GM18505 (cell line): ENCODE data around the gene HCFC1R1.
A peak's percentile ranks its signal among the peaks of the same experiment; 100 is the strongest.
"Not testable (repeated sequence)": the region's sequence is repeated elsewhere in the genome, so short reads cannot be mapped to it uniquely, and the experiment has no call there.

ENCODE experiments used
- ATAC-seq: cut with Tn5 transposase; IDR thresholded peaks from one replicate; pipeline ENCODE4 v1.9.1; 2021; ENCODE audit not compliant: unreplicated experiment
- POLR2A ChIP-seq: IDR thresholded peaks from 4 replicates; pipeline ENCODE4 v1.6.1; 2011; ENCODE audit warnings: borderline replicate concordance; ENCODE audit not compliant: insufficient read depth, insufficient read length; ENCODE audit errors: extremely low read depth

The HCFC1R1 gene, protein sequence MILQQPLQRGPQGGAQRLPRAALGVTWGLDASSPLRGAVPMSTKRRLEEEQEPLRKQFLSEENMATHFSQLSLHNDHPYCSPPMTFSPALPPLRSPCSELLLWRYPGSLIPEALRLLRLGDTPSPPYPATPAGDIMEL

DNA sequence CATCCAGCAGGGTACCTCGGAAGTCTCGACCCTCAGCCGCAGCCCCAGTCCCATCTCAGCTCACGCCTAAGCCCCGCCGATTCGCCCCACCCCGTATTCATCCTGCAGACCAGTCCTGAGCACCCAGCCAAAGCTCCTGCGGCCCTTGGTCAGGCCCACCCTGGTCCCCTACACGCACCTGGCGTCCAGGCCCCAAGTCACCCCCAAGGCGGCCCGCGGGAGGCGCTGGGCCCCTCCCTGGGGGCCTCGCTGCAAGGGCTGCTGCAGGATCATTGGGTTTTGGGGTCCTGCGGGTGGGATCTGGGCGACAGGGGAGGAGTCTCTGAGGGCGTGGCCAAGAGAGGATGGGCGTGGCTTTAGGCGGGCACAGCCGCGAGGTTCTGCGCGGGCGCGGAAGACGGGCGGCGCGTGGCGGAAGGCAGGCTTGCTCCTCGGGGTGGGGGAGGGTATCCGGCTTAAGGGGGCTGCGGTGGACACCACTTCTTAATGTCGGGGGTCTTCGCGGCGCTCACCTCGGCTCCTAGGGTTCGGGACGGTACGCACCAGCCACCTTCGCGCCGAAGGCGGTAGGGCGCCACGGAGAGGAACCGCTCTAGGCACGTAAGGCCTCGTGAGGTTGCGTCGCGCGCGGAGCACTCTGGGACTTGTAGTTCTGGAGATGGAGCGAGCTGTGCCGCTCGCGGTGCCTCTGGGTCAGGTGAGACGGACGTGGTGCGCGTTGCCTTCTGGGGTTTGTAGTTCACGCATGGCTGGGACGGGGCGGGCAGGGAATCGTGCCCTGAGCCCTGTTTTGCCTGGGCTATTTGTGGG lies at the start of gene HCFC1R1, which contains the start of gene THOC6:
TSS of gene HCFC1R1 (minus strand) at position 274 of the 810 bp plus-strand sequence. CDS start at position 273, 1 bp downstream.
TSS of gene THOC6 (plus strand) at position 367 of the 810 bp plus-strand sequence. CDS start at position 659, 292 bp downstream.
- peak; percentile 86 for TF ChIP-seq POLR2A
- peak; percentile 68 for ATAC-seq

DNA sequence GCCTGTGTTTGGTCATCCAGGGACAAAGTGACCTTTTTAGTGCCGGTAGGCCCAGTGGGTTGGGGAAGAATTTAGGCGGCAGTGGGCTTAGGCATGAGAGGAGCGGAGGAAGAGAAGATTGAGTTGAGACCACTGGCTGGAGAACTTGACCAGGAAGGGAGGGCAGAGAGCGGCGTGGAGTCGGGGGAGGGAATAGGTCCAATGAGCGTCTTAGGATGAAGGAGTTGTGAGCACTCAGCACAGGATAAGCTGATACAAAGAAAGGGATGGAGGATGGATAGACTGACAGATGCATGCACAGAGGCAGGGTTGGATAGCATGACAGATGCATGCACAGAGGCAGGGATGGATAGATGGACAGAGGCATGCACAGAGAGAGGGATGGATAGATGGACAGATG lies 49.7 kb upstream of the HCFC1R1 start:
- ATAC-seq = no peak
- no peak for TF ChIP-seq POLR2A

DNA sequence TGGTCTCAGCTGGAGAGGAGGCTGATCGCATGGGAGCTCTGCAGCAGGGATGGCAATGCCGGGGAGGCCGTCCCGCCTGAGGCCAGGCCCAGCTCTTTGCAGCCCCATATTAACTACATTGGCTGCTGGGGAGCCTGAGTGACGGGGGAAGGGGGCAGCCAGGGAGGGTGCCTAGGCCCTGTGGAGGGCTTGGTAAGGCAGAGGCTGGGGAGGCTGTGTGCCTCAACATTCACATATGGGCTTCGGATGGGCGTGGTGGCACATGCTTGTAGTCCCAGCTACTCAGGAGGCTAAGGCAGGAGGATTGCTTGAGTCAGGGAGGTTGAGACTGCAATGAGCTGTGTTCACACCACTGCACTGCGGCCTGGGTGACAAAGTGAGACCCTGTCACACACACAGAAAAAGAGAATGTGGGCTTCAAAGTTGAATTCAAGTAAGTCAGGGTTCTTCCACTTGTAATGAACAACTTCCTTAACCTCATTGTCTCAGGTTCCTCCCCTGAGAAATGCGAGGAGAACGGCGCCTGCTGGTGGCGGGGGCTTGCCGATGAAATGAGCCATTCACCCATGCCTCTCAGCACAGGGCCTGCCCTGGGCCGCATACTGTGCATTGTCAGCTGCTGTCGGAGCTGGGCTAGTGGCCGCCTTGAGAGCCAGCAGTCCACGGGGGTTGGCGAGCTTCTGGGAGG lies 49.0 kb upstream of the HCFC1R1 start:
- ATAC-seq = not testable (repeated sequence)

DNA sequence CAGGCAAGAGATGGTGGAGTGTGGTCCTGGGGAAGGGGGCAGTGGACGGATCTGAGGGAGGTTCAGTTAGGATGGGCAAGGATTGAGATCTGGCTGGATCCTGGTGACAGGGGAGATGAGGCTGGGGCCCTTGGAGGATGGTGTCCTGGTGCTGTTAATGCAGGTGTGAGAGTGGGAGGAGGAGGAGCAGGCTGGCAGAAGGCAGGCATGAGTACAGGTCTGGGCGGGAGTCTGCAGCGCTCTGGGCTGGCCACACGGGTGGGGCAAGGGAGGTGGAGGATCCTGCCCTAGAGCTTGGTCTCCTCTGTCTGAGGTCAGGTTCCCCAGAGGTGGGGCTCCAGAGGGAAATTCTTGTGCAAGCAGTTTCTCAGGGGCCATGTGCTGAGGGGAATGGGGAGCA lies 48.4 kb upstream of the HCFC1R1 start:
- not testable (repeated sequence) for ATAC-seq

DNA sequence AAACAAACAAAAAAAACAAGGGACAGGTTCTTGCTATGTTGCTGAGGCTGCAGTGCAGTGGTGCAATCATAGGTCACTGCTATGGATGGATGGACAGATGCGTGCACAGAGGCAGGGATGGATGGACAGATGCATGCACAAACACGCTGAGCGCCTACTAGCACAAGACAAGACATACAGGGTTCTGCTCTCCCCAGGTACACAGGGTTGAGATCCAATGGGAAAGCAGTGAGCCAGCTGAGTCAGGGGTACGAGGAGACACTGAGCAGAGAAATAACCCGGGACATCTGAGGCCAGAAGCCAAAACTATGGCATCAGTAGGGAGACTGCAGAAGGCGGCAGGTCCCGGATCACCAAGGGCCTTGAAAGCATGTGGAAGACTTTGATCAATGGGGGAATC lies 47.9 kb upstream of the HCFC1R1 start:
- no peak for ATAC-seq
- no peak for TF ChIP-seq POLR2A

DNA sequence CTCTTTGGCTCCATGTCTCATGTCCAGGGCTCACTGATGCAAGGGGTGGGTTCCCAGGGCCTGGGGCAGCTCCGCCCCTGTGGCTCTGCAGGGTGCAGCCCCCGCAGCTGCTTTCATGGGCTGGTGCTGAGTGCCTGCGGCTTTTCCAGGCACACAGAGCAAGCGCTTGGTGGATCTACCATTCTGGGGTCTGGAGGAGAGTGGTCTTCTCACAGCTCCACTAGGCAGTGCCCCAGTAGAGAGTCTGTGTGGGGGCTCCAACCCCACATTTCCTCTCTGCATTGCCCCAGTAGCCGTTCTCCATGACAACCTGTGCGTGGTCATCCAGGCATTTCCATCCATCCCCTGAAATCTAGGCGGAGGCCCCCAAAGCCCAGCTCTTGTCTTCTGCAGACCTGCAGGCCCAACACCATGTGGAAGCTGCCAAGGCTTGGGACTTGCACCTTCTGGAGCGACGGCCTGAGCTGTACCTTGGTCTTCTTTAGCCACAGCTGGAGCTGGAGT lies 46.9 kb upstream of the HCFC1R1 start:
- no peak for TF ChIP-seq POLR2A
- ATAC-seq = no peak

DNA sequence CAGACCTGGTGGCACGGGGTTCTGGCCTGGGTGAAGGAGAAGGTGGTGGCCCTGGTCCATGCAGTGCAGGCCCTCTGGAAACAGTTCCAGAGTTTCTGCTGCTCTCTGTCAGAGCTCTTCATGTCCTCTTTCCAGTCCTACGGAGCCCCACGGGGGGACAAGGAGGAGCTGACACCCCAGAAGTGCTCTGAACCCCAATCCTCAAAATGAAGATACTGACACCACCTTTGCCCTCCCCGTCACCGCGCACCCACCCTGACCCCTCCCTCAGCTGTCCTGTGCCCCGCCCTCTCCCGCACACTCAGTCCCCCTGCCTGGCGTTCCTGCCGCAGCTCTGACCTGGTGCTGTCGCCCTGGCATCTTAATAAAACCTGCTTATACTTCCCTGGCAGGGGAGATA lies 45.4 kb upstream of the HCFC1R1 start:
- ATAC-seq = not testable (repeated sequence)

DNA sequence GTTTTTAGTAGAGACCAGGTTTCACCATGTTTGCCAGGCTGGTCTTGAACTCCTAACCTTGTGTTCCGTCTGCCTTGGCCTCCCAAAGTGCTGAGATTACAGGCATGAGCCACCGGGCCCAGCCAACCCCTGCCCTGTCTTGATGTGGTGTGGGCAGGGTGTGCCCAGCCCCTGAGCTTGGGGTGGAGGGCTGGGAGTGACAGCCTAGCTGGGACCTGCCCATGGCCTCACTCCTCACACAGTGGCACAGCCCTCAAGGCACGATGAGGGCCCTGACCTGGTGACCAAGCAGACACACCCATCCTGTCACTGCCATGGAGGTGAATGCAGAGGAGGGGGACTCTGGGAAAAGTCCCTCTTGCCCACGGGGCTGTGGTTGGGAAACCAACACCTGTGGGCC lies 44.7 kb upstream of the HCFC1R1 start:
- no peak for ATAC-seq
- no peak for TF ChIP-seq POLR2A

DNA sequence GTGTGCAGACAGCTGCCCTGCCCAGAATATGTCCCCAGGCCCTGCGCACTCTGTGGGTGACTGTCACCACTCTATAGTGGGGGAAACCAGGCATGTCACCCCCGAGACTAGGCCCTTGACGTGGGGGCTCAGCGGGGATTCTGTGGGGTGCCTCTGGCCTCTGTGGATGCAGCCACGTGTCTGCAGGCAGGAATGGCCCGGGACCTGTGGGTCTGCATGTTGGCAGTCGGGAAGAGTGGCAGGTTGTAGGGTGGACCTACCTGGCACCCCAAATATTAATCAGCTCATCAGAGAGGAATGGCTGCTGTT lies 42.7 kb upstream of the HCFC1R1 start:
- no peak for ATAC-seq
- TF ChIP-seq POLR2A = no peak

DNA sequence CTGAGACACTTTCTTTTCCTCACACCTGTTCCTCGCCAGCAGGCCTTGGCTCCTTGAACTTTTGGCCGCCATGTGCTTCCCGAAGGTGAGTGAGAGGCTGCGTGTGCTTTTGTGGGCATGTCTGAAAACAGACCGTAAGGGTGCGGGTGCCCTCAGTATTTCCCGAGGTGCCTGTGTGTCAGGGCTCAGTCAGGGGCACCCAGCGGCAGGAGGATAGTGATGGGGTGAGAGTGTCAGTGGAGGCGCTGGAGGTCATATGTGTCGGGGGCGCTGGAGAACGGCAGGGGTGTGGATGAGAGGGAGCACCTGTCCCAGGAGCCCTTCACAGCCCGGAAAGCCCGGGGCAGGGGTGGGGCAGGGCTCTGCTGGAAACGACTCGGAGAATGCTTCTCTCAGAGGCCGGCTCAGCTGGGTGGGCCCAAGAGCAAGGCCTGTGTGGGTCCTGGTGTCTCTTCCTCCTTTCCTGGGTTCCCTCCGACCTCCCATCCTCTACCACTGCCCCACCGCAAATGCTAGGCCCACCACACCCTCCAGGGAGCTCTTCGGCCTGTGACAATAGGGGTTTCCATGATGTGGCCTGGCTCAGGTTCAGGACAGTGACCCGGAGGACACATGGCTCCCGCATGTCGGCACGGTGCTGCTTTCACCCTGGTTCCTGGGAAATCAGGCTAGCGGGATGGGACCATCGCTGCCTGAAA lies 42.1 kb upstream of the HCFC1R1 start:
- ATAC-seq = no peak
- TF ChIP-seq POLR2A = no peak

DNA sequence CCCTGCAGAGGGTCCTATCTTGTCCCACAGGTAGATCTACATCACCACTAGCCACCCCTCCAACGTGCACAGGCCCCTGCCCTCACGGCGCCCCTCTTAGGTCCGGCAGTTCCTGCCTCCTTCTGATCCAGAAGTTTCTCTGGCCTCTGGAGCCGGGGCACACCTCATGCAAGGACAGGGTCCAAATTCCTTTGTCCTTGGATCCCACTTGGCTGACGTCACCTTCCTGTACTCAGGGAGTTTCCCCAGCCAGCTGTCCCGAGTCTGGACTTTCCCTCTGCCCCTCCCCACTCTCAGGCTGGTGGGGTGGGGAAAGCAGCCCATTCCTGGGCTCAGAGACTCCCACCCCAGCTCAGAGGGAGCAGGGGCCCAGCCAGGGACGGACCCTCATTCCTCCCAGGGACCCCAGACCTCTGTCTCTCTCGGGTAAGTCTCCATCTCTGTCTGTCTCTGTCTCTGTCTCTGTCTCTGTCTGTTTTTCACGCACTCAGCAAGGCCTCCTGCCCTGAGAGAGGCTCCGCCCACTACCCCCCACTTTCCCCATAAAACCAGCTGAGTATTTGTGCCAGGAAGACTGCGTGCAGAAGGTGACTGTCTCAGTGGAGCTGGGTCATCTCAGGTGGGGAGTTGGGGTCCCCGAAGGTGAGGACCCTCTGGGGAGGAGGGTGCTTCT lies 41.5 kb upstream of the HCFC1R1 start, which contains the start of gene IL32:
TSS of gene IL32 (plus strand) at position 572 of the 673 bp plus-strand sequence. CDS start 172 bp downstream, outside the sequence.
- no peak for ATAC-seq
- no peak for TF ChIP-seq POLR2A

DNA sequence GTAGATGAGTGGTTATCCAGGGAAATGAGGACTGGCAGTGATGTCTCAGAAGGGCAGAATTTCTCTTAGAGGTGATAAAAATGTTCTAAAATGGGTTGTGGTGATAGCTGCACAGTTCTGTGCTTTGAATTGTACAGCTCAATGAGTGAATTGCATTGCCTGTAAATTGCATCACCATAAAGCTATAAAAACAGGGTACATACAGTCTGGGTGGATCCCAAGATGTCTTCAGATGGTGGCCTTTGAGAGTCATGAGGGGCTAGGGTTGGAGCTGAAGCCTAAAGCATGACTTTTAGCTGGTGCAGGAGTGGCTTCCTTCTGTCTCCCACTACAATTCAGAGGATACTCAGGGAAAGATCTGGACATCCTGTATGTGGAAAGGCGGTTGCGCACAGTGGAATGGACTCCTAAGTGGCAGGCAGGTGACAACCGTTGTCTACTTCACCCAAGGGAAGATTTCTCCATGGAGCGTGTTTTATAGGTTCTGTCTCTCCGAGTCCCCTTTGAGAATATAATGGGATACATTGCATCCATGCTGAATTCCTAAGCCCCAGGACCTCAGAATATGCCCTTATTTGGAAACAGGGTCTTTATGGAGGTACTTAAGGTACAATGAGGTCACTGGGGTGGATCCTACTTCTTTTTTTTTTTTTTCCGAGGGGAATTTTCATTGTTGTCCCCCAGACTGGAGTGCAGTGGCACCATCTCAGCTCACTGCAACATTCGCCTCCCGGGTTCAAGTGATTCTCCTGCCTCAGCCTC lies 40.1 kb upstream of the HCFC1R1 start:
- no peak for TF ChIP-seq POLR2A
- no peak for ATAC-seq
